SK-MEL-5 (cell line): ENCODE measurements around the gene PGGHG. TPM values are rescaled to one million over a fixed set of nuclear protein-coding genes. Genes with fewer than 3 reads are reported as not detected.

Experiments used
- DNase-seq: peaks from one replicate; pipeline ENCODE4 v3.0.0-alpha.2; 2016; ENCODE audit warnings: low read depth, low spot score
- in situ Hi-C: cut with HindIII; loops from 2 replicates; pipeline ENCODE4 v1.10.0; 2016; ENCODE audit warnings: low sequenced_read_pairs, high pct_unique_total_duplicates, low pct_unique_long_range_greater_than_20kb
- polyA plus RNA-seq, 2 experiments: library from polyadenylated mRNA; depleted of rRNA; stranded (reverse); fragments of >200 nt; gene quantifications; 2 replicates each; pipeline ENCODE4 v1.2.3, GENCODE V29; 2015
- total RNA-seq: library from RNA; depleted of rRNA; stranded (reverse); fragments of >200 nt; shearing (Covaris generic); gene quantifications from 2 replicates; pipeline ENCODE4 v1.2.3, GENCODE V29; 2014; rRNA removed

Gene PGGHG
- 12.6 and 14.9 TPM in 2 replicates for total RNA-seq
- 8.0 and 12.0 TPM in 2 replicates for polyA plus RNA-seq (2015; cell fraction: cytosol; rRNA removed)
- polyA plus RNA-seq (2015; cell fraction: nucleus; rRNA removed): 519 and 573 TPM in 2 replicates

DNA sequence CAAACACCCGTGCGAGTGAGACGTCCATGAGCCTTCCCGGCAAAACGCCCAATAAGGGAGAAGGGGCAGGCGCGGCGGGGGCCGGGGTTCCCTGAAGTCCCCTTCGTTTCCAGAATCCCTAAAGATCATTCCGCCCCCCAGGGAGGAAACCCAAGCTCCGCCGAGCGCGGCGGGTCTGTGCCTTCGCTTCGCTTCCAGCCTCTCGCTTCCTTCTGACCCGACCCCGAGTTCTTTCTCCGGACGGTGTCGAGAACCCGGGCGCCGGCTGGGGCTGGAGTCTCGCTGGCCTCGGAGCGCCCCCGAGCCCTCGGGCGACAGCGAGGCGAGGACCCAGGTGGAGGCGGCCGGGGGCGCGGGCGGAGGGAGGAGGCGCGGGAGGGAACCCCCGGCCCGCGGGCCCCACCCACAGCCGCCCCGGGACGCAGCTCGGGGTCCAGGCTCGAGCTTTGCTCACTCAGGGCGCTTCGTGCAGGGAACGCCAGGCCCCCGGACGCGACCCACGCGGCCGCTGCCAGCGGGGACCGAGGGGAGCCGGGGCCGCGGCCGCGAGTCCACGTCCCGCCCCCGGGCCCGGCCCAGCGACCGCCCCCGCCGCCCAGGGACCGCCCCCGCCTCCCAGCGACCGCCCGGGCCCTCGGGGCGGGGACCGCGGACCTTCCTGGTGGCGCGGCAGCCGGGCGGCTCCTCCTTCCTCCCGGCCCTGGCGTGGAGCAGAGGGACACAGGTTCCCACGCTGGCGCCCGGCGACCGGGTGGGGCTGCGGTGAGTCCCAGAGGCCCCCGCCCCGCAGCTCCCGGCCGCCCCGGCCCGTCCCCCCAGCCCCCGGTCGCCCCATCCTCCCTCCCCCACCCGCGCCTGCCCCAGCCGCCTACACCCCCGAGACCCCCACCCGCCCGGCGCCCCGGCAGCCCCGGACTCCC, at the start of gene PGGHG:
PGGHG (plus strand) TSS at position 649 of the 920 bp plus-strand sequence. CDS start 691 bp downstream, outside the sequence.
- DNase-seq: peak; percentile 38
- in situ Hi-C loops: no loop called here

- in situ Hi-C loops: no loop called here
- no peak for DNase-seq
Observed at GRCh38 chr11:240315-240714, 48.6 kb upstream of the PGGHG start.

GRCh38 chr11:241634-242033, 47.3 kb upstream of the PGGHG start:
- in situ Hi-C loops: no loop called here
- DNase-seq: no peak

- DNase-seq: no peak
- in situ Hi-C loops: no loop called here
Observed at GRCh38 chr11:244376-244775, 44.5 kb upstream of the PGGHG start.

DNA sequence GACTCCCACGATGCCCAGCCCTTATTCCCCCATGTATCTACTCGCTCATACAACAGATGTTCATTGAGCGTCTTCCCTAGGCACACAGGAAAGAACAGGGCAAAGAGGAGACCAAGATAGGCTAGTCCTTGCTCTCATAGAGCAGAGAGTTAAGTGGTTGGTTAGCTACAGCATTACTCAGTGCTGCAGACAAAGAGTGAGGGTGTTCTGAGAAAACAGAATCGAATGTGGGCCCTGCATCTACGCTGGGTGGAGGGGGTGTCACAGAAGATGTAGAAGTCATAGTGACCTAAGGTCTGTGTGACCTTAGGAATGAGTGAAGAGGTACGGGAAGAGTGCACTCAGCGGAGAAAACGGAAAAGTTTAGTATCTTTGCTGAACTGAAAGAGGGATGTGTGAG, 39.9 kb upstream of the PGGHG start:
- no peak for DNase-seq
- in situ Hi-C loops: no loop called here

- DNase-seq: no peak
- in situ Hi-C loops: no loop called here
Observed at GRCh38 chr11:250274-250673, 38.7 kb upstream of the PGGHG start.

DNA sequence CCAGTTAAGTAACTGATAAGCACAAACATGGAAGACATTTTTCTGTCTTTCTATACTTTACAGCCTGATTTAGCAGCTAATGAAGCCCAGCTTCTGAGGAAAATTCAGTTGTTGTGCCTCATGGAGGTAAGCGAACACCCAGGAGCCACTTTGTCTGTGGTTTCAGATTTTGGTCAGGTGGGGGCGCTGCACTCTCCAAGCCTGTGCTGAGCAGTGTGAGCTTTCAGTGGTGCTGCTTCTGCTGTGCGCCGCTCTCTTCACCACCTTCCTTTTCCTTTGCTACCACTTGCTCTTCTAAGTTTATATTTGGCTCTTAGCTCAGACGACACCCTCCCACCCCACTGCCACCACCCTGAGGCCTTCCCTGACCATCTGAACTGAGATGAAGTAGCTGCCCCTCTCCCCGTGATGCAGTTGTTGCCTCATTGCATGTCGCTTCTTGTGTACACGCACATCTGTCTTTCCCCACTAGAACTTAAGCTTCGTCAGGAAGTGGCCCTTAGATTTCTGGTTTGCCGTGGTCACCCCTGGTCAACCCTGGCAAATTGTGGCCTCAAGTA, 38.1 kb upstream of the PGGHG start:
- peak; percentile 72 for DNase-seq
- in situ Hi-C loops: no loop called here

DNA sequence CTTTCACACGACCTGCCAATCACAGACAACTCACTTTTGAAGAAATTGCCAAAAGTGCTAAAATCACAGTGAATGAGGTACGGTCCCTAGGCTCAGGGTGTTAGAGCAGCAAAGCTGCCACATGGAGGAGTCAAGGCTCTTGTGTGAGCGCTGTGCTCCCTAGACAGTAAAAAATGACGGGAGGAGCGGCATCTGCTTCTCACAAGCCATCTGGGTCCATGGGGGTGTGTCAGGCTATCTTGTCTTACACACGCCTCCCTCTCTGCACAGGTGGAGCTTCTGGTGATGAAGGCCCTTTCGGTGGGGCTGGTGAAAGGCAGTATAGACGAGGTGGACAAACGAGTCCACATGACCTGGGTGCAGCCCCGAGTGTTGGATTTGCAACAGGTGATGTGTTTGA, 37.4 kb upstream of the PGGHG start:
- DNase-seq: no peak
- in situ Hi-C loops: no loop called here

GRCh38 chr11:252666-253065, 36.3 kb upstream of the PGGHG start:
- in situ Hi-C loops: no loop called here
- DNase-seq: no peak

GRCh38 chr11:253160-253885, 35.6 kb upstream of the PGGHG start:
- in situ Hi-C loops: no loop called here
- DNase-seq: no peak

DNA sequence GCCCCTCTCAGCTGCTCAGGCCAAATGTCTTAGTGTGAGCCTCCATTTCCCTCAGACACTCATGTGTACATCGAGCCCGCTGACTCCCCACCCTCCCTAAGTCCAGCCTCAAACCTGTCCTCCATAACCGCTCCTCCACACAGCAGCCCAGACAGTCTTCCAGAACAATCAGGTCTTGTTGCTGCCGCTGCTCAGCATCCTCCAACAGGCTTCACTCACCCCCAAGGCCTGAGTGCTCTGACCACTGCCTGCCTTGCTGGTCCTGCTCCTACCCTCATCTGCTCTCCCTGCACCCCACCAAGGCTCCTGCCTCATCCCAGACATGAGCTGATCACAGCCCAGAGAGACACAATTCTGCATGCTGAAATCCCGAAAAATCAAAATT, 35.0 kb upstream of the PGGHG start:
- no peak for DNase-seq
- in situ Hi-C loops: no loop called here

GRCh38 chr11:255176-255575, 33.8 kb upstream of the PGGHG start:
- DNase-seq: no peak
- in situ Hi-C loops: no loop called here

DNA sequence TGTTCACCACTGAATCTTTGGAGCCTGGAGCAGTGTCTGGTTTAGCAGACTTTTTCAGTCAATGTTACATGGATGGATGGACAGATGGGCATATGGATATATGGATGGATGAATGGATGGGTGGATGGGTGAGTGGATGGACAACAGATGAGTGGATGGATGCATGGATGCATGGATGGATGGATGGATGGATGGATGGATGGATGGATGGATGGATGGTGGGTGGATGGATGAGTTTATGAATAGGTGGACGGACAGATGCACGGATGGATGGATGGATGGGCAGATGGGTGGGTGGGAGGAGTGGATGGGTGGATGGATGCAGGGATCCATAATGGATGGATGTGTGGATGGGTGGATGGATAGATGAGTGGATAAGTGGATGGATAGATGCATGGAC, 33.1 kb upstream of the PGGHG start:
- DNase-seq: no peak
- in situ Hi-C loops: no loop called here

DNA sequence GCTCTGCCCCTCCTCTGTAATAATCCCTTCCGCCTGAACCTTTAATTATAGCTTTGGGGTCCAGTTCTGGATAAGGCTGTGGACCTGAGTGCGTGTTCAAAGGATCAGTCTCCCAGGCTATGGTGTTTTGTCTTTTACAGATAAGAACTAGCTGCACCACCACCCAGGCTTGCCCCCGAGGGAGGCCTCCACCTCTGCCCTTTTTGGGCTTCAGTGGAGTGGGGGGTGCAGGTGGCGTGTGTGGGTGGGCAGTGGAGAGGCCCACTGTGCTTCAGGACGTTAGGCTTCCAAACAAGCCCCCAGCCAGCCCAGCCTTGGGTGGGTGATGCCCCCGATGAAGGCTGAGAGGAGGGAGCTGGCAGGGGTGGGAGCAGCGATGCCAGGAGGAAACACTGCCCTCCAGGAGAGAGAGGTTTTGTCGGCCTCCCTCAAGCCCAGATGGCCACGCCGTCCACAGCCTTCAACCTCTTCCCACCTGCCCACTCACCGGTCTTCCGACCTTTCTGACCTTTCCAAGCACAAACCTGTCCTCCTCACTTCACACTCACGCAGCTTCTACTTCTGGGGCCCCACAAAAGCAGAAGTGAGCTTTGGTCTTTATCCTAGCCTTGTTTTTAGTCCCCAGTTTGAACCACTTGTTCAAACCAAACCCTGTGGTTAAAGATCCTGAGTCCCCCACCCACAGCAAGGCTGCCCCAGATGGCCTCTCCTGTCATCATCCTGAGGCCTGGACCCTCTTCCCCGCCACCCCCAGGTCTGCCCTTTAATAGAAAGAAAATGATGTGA, 31.8 kb upstream of the PGGHG start:
- in situ Hi-C loops: no loop called here
- no peak for DNase-seq

DNA sequence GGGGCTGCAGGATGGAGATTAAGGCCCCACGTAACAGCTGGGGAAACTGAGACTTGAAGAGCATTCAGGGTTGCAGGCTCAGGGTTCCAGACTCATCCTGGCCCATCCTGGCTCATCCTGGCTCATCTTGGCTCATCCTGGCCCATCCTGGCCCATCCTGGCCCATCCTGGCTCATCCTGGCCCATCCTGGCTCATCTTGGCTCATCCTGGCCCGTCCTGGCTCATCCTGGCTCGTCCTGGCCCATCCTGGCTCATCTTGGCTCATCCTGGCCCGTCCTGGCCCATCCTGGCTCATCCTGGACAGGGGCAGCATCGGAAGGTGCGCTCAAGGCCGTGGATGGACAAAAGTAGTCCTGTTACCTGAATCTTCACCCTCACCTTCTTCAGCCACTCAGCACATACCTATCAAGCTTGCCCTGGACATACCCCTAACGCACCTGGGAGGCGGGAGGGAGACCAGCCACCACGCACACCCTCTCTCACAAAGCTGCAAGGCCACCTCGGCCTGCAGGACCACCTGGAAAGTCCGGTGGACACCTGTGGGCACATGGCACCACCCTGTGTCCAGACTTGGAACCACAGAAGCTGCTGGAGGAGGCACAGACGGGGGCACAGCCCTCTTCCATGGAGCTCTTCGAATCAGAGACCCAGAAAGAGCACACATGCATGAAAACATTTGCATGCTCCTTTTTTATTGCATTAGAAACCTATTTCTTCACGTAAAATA, 31.0 kb upstream of the PGGHG start:
- DNase-seq: no peak
- in situ Hi-C loops: no loop called here

GRCh38 chr11:259413-259812, 29.5 kb upstream of the PGGHG start:
- in situ Hi-C loops: no loop called here
- no peak for DNase-seq

GRCh38 chr11:261624-262023, 27.3 kb upstream of the PGGHG start:
- DNase-seq: no peak
- in situ Hi-C loops: no loop called here
